ENCODE data around the gene TNFRSF13B.

The TNFRSF13B gene

GRCh38 chr17:16954521-16954920 lies 17.4 kb downstream of the TNFRSF13B start:
- peaks cover 92% of the 10 kb centered on the region for H4K20me1 ChIP-seq (ENCODE audit: insufficient read depth, low read length)
- H3K79me2 ChIP-seq (ENCODE audit: low read length) = peaks cover 97% of the 10 kb centered on the region
- no peak overlapping the region for H3K9ac ChIP-seq (ENCODE audit: low read length)
- no peak for TF ChIP-seq EZH2phosphoT487 (IDR thresholded peaks at IDR 0.05; ENCODE audit: low read depth)
- TF ChIP-seq CTCF (IDR thresholded peaks at IDR 0.05; ENCODE audit: low read depth, low read length) = no peak
- no peak overlapping the region for H3K4me2 ChIP-seq (ENCODE audit: low read length)
- no peak overlapping the region for H2AFZ ChIP-seq (ENCODE audit: low read depth, low read length)
- peaks cover 80% of the 10 kb centered on the region for H3K36me3 ChIP-seq (replicated peaks; ENCODE audit: low read depth, low read length)
- H3K27ac ChIP-seq (ENCODE audit: low read length) = no peak overlapping the region
- no peaks in the 10 kb centered on the region for H3K27me3 ChIP-seq (ENCODE audit: low read depth, low read length)
- no peak overlapping the region for H3K4me3 ChIP-seq (ENCODE audit: low read length)
- no peaks in the 10 kb centered on the region for H3K9me3 ChIP-seq (ENCODE audit: insufficient read depth, low read length)
- peaks cover 21% of the 10 kb centered on the region for H3K4me1 ChIP-seq (ENCODE audit: low read length)

GRCh38 chr17:16953841-16954240 lies 18.1 kb downstream of the TNFRSF13B start:
- H3K9me3 ChIP-seq (ENCODE audit: insufficient read depth, low read length) = no peaks in the 10 kb centered on the region
- no peak overlapping the region for H3K27ac ChIP-seq (ENCODE audit: low read length)
- H3K9ac ChIP-seq (ENCODE audit: low read length) = no peak overlapping the region
- H3K79me2 ChIP-seq (ENCODE audit: low read length) = peaks cover 97% of the 10 kb centered on the region
- no peak overlapping the region for H3K4me2 ChIP-seq (ENCODE audit: low read length)
- no peaks in the 10 kb centered on the region for H3K27me3 ChIP-seq (ENCODE audit: low read depth, low read length)
- peaks cover 92% of the 10 kb centered on the region for H4K20me1 ChIP-seq (ENCODE audit: insufficient read depth, low read length)
- peaks cover 81% of the 10 kb centered on the region for H3K36me3 ChIP-seq (replicated peaks; ENCODE audit: low read depth, low read length)
- H3K4me1 ChIP-seq (ENCODE audit: low read length) = peaks cover 21% of the 10 kb centered on the region
- no peak overlapping the region for H2AFZ ChIP-seq (ENCODE audit: low read depth, low read length)
- TF ChIP-seq CTCF (IDR thresholded peaks at IDR 0.05; ENCODE audit: low read depth, low read length) (no peak), EZH2phosphoT487 (IDR thresholded peaks at IDR 0.05; ENCODE audit: low read depth) (no peak)
- no peak overlapping the region for H3K4me3 ChIP-seq (ENCODE audit: low read length)

GRCh38 chr17:16953347-16953746 lies 18.6 kb downstream of the TNFRSF13B start:
- TF ChIP-seq CTCF (IDR thresholded peaks at IDR 0.05; ENCODE audit: low read depth, low read length) (no peak), EZH2phosphoT487 (IDR thresholded peaks at IDR 0.05; ENCODE audit: low read depth) (no peak)
- H3K4me1 ChIP-seq (ENCODE audit: low read length) = peaks cover 21% of the 10 kb centered on the region
- H3K9me3 ChIP-seq (ENCODE audit: insufficient read depth, low read length) = no peaks in the 10 kb centered on the region
- no peak overlapping the region for H3K27ac ChIP-seq (ENCODE audit: low read length)
- peaks cover 97% of the 10 kb centered on the region for H3K79me2 ChIP-seq (ENCODE audit: low read length)
- H4K20me1 ChIP-seq (ENCODE audit: insufficient read depth, low read length) = peaks cover 92% of the 10 kb centered on the region
- no peak overlapping the region for H2AFZ ChIP-seq (ENCODE audit: low read depth, low read length)
- no peak overlapping the region for H3K4me3 ChIP-seq (ENCODE audit: low read length)
- no peak overlapping the region for H3K9ac ChIP-seq (ENCODE audit: low read length)
- H3K4me2 ChIP-seq (ENCODE audit: low read length) = no peak overlapping the region
- peaks cover 81% of the 10 kb centered on the region for H3K36me3 ChIP-seq (replicated peaks; ENCODE audit: low read depth, low read length)
- no peaks in the 10 kb centered on the region for H3K27me3 ChIP-seq (ENCODE audit: low read depth, low read length)

GRCh38 chr17:16952401-16952800 lies 19.5 kb downstream of the TNFRSF13B start:
- Histone ChIP-seq H3K4me1 (ENCODE audit: low read length) (peaks cover 14% of the 10 kb centered on the region), H3K9ac (ENCODE audit: low read length) (no peak overlapping the region), H3K9me3 (ENCODE audit: insufficient read depth, low read length) (no peaks in the 10 kb centered on the region), H3K36me3 (replicated peaks; ENCODE audit: low read depth, low read length) (peaks cover 79% of the 10 kb centered on the region), H3K27ac (ENCODE audit: low read length) (no peak overlapping the region), H2AFZ (ENCODE audit: low read depth, low read length) (no peak overlapping the region), H4K20me1 (ENCODE audit: insufficient read depth, low read length) (peaks cover 91% of the 10 kb centered on the region), H3K79me2 (ENCODE audit: low read length) (peaks cover 97% of the 10 kb centered on the region), H3K27me3 (ENCODE audit: low read depth, low read length) (no peaks in the 10 kb centered on the region), H3K4me2 (ENCODE audit: low read length) (no peak overlapping the region), H3K4me3 (ENCODE audit: low read length) (no peak overlapping the region)
- TF ChIP-seq EZH2phosphoT487 (IDR thresholded peaks at IDR 0.05; ENCODE audit: low read depth) = no peak
- TF ChIP-seq CTCF (IDR thresholded peaks at IDR 0.05; ENCODE audit: low read depth, low read length) = no peak

All from OCI-LY3 (cell line).